Measurements from ENCODE around the gene TEX29.

Gene TEX29

DNA sequence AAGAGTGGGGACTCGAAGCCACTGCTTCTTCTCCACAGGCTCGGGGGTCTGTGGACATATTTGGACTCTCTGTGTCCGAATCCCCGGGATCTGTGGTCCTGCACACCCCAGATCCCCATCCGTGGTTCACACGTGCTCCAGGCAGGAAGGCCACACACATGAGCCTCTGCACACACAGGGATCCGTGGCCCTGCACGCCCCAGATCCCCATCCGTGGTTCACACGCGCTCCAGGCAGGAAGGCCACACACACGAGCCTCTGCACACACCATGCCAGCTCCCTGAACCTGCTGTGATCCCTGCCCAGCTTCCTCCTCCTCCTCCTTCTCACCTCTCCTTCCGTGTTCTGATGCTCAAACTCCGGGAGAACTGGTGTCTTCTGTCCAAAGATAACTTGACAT, 3.1 kb downstream of the TEX29 start:
- no peak for DNase-seq

DNA sequence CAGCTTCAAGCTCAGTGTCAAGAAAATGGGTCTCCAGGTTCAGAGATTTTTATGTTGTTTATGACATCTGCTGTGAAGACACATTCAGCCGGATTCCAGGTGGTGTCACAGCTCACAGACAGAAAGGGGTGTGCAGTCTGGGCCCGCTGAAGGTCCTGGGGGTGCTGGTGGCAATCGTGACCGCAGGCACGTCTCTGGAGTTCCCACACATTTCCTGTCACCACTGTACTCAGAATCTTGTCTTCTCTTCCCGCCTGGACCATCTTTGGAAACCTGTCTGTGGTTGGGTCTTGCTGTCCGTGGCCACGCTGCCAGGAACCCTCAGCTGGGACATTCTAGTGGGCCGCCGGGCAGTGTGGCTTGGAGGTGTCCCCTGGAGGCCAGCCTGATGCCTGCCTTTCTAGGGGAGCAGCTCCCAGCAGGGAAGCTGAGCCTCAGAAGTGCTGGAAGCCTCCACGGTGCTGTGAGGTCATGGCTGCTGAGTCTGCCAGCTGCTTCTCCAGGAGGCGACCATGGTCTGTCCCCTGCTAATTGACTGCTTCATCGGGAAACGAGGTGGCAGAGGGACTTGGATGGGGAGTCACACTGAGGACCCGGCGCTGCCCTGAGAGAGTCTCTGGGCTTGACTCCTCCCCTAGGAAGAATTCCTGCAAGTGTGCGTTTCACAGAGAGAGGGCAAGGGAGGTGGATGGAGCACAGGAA, 3.7 kb downstream of the TEX29 start:
- no peak for DNase-seq

DNA sequence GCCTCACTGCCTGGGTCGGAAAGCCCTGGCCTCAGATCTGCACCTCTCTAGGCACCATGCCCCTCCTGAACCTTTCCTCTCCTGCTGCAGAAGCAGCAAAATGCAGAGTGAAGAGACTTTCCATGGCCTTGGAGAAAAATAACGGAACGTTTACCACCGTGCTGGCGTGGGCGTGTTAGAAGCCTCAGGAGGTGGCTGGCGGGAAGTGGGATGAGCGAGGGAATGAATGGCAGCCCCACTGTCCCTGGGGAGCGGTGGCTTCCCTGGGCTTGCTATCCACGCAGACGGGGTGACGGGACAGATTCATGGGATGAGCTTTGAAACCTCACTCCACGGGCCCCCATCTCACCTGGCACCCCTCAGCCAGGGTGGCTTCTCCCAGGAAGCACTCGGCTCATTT, 4.3 kb downstream of the TEX29 start:
- DNase-seq = no peak

DNA sequence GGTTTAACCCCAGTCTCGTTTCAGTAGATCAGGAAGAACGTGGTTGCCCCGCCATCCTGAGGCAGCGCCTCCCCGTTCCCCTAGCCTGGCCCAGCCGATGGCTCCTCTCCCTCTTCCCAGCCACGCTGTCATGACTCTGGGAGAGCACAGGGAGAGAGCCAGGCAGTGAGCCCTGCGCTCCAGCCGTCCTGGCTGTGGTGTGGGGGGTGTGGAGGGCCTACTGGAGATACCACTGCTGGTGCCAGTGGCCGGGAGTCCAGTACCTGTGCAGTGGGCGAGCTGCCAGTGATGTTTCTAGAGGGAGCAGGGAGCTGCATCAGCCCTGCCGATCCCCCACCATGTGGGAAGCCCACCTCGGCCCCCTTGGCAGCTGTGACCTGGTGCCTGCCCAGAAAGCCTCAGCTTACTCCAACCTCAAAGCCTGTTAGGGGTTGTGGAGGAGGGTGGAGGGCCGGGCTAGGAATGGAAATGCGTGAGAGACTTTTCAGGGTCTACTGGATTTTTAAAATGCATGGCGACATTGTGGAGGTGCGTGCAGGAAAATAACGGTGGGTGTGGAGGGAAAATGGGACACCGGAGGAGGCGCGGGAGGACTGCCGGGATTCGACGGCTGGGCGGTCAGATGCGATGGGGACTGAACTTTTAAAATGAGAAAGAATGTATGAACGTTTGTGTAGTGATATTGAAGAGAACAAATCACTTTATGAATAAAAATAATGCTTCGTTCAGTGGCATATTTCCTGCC, 4.9 kb downstream of the TEX29 start:
- no peak for DNase-seq

DNA sequence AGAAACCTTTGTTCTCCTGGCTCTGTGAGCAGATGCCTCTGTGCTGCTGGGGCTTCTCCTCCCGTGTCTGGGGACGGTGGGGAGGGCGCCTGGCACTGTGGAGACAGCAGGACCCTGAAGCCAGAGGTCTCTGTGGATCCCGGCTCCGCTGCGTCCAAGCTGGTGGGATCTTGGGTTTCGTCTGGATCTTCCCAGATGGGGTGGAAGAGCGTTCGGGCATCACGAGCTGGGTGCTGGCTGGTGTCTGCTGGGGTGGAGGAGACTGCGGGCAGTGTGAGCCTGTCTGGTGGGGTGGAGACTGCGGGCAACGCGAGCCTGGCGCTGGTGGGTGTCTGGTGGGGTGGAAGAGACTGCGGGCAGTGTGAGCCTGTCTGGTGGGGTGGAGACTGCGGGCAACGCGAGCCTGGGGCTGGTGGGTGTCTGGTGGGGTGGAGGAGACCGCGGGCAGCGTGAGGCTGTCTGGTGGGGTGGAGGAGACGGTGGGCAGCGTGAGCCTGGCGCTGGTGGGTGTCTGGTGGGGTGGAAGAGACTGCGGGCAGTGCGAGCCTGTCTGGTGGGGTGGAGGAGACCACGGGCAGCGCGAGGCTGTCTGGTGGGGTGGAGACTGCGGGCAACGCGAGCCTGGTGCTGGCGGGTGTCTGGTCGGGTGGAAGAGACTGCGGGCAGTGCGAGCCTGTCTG, 5.6 kb downstream of the TEX29 start:
- DNase-seq = no peak

DNA sequence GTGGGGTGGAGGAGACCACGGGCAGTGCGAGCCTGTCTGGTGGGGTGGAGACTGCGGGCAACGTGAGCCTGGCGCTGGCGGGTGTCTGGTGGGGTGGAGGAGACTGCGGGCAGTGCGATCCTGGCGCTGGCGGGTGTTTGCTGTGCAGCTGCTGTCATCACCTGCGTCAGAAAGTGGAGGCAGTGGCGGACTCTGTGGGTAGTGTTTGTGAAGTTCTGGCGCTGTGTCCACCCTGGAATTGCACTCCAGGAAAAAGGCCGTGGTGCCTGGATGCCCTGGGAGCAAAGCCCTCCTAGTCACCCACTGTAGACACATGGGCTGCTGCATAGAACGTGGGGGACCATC, 6.2 kb downstream of the TEX29 start:
- DNase-seq = no peak

DNA sequence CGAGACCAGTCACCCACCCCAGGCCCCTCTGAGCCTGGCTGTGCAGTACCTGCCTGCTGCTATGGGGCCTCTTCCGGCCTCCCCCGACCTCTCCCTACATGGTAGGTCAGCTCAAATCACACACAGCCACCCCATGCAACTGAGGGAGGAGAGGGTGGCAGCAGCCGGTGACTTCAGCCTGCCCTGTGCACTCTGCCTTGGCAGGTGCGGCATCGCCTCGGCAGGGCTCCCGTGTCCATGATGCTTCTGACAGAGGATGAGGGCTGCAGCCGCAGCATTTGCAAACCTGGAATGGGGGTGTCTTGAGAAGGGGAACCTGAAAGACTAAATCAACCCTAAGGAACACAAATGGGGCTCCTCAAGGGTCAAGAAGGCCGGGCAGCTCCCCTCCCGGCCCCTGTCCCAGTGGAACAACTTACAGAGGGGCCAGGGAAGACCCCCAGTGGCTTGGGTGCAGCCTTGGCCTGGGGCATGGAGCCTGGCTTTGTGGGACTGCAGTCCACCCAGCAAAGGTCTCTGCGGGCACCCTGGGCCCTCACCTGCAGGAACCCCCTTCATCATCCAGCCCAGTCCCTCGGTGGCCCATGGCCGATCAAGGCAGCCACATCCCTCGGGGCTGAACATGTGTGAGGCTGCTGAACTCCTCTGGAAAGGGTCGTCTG, 6.7 kb downstream of the TEX29 start:
- no peak for DNase-seq

DNA sequence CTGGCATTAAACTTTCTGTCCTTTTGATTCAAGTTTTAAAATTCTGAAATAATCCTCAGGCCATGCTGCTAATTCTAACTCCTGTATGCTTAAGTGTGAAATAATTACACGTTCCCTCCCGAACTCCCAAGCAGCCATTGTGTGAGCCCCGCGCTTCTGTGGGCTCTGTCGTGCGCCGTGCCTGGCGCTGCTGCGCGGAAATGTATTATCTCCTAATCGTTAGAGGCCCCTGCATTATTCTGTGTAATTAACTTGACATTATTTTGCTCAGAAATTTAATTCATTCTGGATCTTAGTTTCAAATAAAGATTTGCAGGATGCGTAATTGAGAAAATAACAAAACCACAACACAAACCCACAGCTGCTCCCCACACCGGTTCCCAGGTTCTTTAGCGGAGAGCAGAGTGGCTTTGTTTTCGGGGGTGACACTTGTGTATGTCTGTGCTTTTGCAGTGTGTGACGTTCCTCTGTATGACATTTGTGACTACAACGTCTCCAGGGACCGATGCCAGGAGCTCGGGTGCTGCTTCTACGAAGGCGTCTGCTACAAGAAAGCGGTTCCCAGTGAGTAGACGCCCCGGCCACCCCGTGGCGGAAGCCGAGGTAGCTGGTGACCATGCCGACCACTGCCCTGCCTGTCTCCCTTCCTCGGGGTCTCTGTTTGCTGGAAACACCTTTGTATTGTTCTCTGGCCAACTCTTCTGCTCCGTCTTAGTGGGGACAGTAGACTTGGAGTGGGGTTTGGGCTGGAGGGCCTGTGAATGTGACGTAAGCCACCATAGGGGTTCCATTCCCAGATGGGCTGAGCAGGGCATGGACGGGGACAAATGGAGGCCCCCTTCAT, 7.5 kb downstream of the TEX29 start:
- DNase-seq = no peak

DNA sequence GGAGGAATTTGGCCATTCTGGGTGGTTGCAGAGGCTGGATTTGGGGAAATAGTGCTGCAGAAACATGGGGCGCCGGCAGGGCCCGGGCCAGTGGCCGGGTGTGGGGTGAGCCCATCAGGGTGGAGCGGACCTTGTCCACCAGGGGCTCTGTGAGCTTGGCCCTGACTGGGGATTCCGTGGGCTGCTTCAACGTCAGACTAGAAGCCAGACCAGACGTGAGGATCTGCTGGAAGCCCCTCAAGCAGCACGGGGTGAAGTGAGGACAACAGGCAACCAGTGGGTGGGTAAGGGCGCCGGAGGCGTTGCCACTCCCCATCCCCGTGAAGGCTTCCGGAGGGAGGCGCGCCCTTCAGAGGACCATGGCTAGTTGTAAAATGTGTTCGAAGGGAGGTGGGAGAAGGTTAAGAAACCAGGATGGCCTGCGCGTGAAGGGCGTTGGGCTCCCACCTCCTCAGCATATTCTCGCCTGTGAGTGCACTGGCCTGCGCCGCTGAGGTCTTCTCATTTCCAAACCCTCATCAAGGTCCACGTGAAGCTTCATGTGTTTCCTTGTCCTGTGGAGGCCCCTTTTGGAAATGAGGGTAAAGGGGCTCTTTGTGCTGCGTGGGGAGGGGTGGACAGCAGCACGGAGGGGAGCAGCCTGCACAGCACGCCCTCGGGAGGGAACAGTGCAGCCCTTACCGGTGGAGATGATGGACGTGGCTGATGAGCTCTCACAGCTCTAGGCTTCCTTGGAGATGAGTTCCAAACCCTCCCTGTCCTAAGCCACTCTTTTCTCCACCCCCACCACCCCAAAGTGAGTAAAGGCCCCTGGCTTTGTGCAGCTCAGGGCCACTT, 8.3 kb downstream of the TEX29 start:
- DNase-seq = no peak

DNA sequence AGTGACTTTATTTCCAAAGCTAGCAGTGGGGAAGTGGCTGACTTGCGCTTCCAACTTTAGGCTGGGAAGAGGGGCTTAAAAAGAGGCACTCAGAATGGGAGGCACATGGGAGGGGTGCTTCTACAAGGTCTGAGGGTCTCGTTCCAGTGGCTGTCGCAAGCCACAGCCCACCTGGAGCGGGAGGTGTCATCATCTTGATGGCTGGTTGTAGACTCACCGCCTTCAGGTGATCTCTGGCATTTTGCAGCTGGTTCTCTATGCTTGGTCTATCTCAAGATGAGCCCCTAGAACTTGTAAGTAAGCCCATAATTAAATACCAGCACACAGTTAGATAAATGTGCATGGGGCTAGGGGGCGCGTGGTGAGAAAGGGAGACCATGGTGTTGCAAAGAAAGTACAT, 9.2 kb downstream of the TEX29 start:
- DNase-seq = no peak

DNA sequence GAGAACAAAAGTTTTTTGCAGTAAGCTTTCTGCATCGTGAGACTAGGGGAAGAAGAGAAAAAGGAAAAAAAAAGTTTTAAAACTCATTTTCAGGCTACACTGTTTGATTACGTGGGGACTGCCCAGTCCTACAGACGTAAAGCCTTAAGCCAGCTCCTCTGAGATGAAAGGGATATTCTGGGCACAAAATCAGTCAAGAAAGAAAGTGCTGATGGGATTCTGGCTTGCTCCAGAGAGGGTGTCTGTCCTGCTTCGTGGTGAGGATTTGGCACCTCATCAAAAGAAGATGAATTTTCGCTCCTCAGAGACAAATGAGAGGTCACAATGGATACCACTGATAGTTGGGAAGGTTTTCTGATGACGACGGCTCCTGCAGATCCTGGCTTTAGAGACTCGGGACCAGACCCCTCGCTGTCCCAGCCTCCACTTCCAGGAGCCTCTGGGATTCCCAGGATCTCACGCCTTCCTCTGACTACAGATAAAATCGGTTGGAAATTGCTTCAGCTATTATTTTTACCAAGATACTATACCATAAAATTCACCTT, 9.7 kb downstream of the TEX29 start:
- no peak for DNase-seq

DNA sequence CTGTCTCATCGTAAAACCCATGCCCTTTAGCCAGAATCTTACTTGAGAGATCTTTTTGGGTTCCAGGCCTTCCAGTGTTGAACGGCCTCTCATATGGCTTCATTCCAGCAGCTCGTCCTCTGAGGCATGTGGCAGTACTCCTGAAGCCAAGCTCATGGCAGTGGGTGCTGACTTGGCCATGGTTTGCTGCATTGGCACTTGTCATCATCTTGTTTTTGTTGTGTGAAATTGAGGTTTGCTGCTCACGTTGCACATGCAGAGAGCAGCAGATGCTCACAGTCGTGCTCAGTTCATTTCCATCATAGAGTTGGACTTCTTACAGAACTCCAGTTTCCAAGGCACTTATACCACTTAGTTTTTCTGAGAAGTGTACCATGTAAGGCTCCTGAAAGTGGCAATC, 14.9 kb downstream of the TEX29 start:
- no peak for DNase-seq

DNA sequence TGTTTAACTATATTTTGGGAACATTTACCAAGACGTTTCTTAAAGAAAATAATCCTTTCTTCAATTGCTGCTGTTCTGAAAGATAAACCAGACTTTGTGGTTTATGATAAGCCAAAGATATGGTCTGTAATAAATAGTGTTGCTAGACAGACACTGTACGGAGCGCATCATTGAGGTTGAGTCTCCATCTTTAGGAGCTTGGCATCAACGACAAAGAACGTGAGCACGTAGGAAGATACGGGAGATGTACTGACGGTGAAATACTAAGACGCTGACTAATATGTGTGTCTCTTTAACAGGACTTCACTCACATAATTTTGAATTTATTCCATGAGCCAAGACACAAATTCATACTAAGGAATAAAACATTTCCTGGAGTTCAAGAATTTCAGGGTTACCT, 16.2 kb downstream of the TEX29 start:
- no peak for DNase-seq

DNA sequence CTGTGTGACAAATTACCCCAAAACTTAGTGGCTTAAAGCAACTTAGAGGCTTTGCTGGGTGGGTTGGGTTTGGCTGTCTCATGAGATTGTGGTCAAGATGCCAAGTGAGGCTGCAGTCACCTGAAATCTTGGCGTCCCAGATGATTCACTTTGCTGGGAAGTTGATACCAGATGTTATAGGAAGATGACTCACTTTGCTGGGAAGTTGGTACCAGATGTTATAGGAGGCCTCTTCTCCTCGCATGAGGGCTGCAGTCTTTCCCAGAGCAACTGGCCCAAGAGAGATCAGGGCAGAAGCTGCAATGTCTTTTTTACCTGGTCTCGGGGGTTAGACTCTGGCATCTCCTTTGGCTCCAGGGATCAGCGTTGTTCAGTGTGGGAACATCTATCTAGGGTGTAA, 16.8 kb downstream of the TEX29 start:
- no peak for DNase-seq

DNA sequence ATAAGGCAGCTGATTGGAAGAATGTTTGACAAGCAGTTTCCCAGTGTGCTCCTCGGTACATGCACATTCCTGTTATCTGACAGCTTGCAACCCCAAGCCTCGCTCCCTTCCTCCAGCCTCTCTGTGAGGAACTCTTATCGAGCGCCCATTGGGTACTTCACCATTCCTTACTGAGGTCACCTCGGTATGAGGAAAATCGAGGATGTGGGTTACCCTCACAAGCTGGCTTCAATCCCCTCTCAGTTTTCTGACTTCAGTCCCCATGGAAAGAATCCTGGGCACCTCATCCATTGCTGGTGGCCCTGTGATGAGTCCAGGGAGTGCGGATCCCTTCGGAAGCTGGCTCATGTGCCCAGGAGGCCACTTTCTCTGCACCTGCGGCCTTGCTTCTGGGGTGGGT, 17.3 kb downstream of the TEX29 start:
- DNase-seq = no peak

DNA sequence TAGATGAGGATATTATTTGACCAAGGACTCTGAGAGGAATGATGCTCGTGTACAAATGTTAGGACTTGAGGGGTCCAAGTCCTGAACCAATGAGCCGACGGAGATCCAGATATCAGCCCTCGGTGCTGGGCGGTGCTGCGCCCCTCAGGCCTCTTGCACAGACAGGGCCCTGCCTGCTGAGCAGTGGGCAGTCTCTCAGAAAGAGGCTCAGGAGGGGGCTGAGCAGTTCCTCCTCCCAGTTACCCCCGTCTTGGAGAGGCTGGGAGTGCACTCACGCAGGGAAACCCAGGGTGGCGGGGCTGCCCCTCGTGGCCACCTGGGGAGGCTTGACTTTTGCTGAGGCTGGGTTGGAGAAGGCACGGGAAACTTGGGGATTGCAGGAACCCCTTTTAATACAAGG, 18.4 kb downstream of the TEX29 start:
- no peak for DNase-seq

DNA sequence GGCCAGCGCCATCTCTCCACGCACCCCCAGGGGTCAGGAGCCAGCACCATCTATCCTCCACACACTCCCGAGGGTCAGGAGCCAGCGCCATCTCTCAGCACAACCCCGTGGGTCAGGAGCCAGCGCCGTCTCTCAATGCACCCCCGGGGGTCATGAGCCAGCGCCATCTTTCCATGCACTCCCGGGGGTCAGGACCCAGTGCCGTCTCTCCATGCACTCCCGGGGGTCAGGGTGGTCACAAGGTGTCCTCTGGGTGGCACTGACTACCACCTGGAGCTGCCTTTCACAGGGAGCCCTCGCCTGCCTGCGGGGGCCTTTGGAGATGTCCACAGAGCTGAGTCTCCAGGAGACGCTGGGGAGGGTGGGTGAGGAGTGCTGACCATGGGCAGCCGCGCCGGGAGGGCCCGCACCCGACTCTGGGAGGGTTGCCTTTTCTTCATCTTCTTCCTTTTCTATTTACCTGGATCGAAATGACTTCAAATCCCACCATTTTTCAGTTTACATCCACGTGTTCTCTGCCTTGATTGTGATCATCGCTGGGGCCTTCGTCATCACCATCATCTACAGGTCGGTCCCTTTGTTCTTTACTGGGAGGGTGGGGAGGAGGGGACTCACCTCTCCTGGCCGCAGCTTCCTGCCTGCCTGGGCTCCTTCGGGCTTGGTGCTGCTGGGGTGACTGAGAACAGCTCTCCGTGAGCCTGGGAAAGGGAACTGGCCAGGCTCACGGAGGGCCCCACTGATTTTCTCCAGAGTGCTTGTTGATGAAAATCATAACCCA, 19.1 kb downstream of the TEX29 start:
- DNase-seq = no peak

DNA sequence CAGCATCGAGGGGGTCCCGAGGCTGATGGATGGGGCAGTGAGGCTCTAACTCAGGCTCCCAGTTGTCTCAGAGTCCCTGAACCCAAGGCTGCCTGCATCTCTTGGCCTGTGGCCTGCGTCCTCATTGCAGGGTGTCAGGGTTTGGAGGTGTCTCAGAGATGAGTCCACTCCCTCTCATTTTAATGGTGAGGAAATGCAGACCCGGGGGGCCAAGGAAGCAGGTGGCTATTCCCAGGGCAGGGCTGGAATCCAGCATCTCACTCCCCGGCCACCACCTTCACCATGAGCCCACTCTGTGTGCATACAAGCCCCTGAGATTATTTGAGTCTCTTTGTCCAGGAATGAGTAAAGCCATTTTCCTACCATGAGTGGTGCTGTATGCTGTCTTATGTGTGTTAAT, 21.4 kb downstream of the TEX29 start:
- no peak for DNase-seq

DNA sequence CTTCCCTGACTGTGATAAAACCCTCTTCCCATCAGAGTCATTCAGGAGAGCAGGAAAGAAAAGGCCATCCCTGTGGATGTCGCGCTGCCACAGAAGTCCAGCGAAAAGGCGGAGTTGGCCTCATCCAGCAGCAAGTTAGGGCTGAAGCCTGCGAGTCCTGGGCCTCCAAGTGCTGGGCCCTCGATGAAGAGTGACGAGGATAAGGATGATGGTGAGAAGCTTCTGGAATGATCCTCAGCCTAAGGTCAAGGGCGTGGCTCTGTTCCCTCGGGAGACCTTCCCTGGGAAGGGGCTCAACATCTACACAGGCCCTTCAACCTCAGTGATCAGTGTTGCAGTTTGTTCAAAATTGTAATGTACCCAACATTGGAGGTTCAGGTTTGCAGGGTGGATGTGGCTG, 22.3 kb downstream of the TEX29 start:
- no peak for DNase-seq

DNA sequence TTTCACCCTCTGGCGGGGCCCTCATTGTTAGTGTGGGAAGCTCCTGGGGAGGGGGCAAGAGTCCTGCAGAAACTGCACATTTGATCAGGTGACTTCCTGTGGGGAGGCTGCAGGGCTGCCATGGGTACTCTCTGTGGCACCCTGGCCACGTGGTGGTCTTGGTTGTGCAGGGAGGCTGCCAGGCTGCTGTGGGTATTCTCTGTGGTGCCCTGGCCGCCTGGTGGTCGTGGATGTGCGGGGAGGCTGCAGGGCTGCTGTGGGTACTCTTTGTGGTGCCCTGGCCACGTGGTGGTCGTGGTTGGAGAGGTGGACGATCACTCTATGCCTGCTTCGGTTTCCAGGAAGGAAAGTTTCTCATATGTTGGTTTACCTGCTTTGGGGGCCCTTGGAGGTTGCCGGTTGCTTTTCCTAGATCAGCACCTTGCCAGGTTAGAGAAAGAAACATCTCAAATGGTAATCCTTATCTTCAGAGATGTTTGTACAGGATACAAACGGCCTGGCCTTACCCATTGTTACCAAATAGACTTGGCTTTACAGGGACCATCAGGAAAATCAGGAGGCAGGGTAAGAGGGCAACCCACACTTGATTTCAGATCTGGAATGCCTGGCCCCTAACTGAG, 22.9 kb downstream of the TEX29 start:
- no peak for DNase-seq

Data from CD4-positive, alpha-beta T cell treated with Interleukin-4 for 1 hour (primary cell).